RWPE1 (cell line): ENCODE data around the gene CACNG8.

Experiments
- CTCF ChIA-PET: fragments of 350-600 bp; sonication (Branson Sonifier 250); formaldehyde crosslinking; extraction: SDS; loops from one replicate; lab custom pipeline; 2021; lab: Yijun Ruan, JAX
- POLR2A ChIA-PET: fragments of 400-600 bp; formaldehyde crosslinking; extraction: SDS; loops from one replicate; lab custom pipeline; 2020; ENCODE audit warnings: antibody characterized with exemption; ENCODE audit not compliant: low non-redundant PET; lab: Yijun Ruan, JAX
- DNase-seq: peaks from one replicate; pipeline ENCODE4 v3.0.0; 2012; ENCODE audit warnings: low spot score
- H3K27ac ChIP-seq: fragments of 450-650 bp; 2 replicates; pipeline ENCODE4 v1.5.1; 2017
- CTCF ChIP-seq: fragments of 450-650 bp; conservative IDR thresholded peaks from 2 replicates; pipeline ENCODE4 v1.5.1; 2017; ENCODE audit warnings: low read depth, mild to moderate bottlenecking

The CACNG8 gene

GRCh38 chr19:53962887-53963431 lies at the start of gene CACNG8:
CACNG8 (plus strand) TSS chr19:53962937.
- ChIA-PET CTCF (no interaction called here), POLR2A (no interaction called here)
- TF ChIP-seq CTCF: no peak
- DNase-seq: no peak
- H3K27ac ChIP-seq: no peak within 1 kb of the TSS

DNA sequence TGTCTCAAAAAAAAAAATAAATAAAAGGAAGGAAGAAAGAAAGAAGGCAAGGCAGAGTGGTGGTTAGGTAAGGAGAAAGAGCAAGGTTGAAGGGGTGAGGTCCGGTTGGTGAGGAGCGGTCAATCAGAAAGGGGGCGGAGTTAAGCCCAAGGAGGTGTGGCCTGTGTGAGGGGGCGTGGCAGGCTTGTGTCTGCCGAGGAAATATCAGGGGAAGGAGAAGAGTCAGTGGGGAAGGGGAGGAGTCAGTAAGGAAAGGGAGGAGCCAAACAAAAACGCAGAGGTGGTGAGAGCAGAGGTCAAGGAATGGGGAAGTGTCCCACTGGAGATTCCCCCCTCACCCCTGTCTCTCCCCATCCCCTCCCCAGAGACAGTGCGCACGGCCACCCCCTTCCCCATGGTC lies 47.7 kb upstream of the CACNG8 start:
- no peak for DNase-seq
- no peak for TF ChIP-seq CTCF
- no peak overlapping the region for H3K27ac ChIP-seq
- CTCF ChIA-PET: no interaction called here
- POLR2A ChIA-PET: no interaction called here

GRCh38 chr19:53916004-53916403 lies 46.7 kb upstream of the CACNG8 start:
- H3K27ac ChIP-seq: no peak overlapping the region
- ChIA-PET CTCF (interaction anchor here (0.5 kb wide), 1 partner anchor 264 kb away, joined by 3 read pairs; no protein-coding TSS in a partner anchor), POLR2A (no interaction called here)
- TF ChIP-seq CTCF: no peak
- no peak for DNase-seq

GRCh38 chr19:53917356-53917755 lies 45.4 kb upstream of the CACNG8 start:
- ChIA-PET POLR2A (no interaction called here), CTCF (interaction anchor here (0.9 to 1.0 kb wide), 3 partner anchors 10 to 25 kb away, joined by 3 read pairs; no protein-coding TSS in a partner anchor)
- TF ChIP-seq CTCF: no peak
- no peak overlapping the region for H3K27ac ChIP-seq
- DNase-seq: no peak

DNA sequence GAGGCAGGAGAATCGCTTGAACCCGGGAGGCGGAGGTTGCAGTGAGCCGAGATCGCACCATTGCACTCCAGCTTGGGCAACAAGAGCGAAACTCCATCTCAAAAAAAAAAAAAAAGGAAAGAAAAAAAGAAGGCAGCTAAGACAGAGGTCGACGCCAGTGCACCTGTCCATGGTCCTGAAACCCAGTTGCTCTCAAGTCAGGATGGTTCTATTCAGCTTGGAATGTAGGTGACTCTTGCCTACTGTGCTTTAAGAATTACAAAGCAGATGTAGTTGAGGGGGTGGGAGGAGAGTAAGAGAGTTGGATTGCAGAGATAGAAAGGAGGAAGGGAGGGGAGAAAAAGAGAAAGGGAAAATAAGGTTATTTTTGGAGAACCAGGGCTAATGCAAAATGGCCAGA lies 35.0 kb upstream of the CACNG8 start:
- DNase-seq: peak; percentile 63
- ChIA-PET POLR2A (interaction anchor here (0.5 kb wide), 1 partner anchor 22 kb away, joined by 4 read pairs; no protein-coding TSS in a partner anchor), CTCF (no interaction called here)
- H3K27ac ChIP-seq: no peak overlapping the region
- no peak for TF ChIP-seq CTCF

- ChIA-PET POLR2A (no interaction called here), CTCF (interaction anchor here (0.6 to 0.7 kb wide), 3 partner anchors 20 to 46 kb away, joined by 3 to 5 read pairs (median 4); no protein-coding TSS in a partner anchor)
- no peak for DNase-seq
- TF ChIP-seq CTCF: no peak
- no peak overlapping the region for H3K27ac ChIP-seq
Observed at GRCh38 chr19:53936029-53936428, 26.7 kb upstream of the CACNG8 start.
